ENCODE results near the gene SLC5A10.

DNA sequence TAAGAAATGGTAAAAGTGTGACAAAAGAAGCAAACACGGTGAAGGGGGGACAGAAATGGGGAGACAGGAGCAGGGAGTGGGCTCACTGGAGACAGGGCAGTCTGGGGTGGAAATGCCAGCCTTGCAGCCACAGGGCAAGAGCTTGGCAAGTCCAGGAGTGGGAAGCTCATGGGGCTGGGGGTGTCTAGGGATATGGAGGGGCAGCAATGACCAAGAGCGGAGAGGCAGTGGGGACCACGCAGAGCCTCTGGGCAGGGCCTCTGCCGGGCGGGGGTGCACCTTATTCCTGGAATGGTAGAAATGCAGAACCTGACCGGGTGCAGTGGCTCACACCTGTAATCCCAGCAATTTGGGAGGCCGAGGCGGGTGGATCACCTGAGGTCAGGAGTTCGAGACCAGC lies 12.6 kb downstream of the SLC5A10 start:
- TF ChIP-seq, protein P1, sequence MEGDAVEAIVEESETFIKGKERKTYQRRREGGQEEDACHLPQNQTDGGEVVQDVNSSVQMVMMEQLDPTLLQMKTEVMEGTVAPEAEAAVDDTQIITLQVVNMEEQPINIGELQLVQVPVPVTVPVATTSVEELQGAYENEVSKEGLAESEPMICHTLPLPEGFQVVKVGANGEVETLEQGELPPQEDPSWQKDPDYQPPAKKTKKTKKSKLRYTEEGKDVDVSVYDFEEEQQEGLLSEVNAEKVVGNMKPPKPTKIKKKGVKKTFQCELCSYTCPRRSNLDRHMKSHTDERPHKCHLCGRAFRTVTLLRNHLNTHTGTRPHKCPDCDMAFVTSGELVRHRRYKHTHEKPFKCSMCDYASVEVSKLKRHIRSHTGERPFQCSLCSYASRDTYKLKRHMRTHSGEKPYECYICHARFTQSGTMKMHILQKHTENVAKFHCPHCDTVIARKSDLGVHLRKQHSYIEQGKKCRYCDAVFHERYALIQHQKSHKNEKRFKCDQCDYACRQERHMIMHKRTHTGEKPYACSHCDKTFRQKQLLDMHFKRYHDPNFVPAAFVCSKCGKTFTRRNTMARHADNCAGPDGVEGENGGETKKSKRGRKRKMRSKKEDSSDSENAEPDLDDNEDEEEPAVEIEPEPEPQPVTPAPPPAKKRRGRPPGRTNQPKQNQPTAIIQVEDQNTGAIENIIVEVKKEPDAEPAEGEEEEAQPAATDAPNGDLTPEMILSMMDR (IDR thresholded peaks at IDR 0.05): no peak
- TF ChIP-seq POLR2A (IDR thresholded peaks at IDR 0.05): no peak

Measured in esophagus squamous epithelium (tissue), 4 donors.